Right cardiac atrium (tissue), 5 donors: ENCODE data around the gene FKBP15. TPM values are rescaled to one million over a fixed set of nuclear protein-coding genes. Genes with fewer than 3 reads are reported as not detected.
"Not testable (repeated sequence)": the region's sequence is repeated elsewhere in the genome, so short reads cannot be mapped to it uniquely, and the experiment has no call there.

ENCODE experiments used
- ATAC-seq, 2 donors: fragments of 200-7000 bp; cut with Tn5 transposase; one replicate each; pipeline versions ENCODE4 v1.8.0 to v1.9.1; 2020; ENCODE audit warnings: moderate library complexity in 2 of 2, mild to moderate bottlenecking in 1 of 2
- DNase-seq, 3 donors: peaks; one replicate each; pipeline ENCODE4 v3.0.0-alpha.2; 2020
- H3K27ac ChIP-seq: one replicate; pipeline ENCODE4 v1.5.1; 2013; ENCODE audit warnings: mild to moderate bottlenecking, low read length, control low read depth, moderate library complexity
- H3K27me3 ChIP-seq: one replicate; pipeline ENCODE4 v1.6.1; 2013; ENCODE audit not compliant: control insufficient read depth, insufficient read depth
- H3K4me1 ChIP-seq: one replicate; pipeline ENCODE4 v1.6.1; 2013; ENCODE audit warnings: low read length; ENCODE audit not compliant: control insufficient read depth, insufficient read depth
- H3K4me3 ChIP-seq: one replicate; pipeline ENCODE4 v1.5.1; 2013; ENCODE audit warnings: low read length, control low read depth
- H3K9me3 ChIP-seq: one replicate; pipeline ENCODE4 v1.6.1; 2013; ENCODE audit warnings: low read length; ENCODE audit not compliant: control insufficient read depth
- WGBS: extraction: QIAGEN DNeasy Blood & Tissue Kit; methylation state at CpG from one replicate; pipeline ENCODE4 v1.1.7; 2013; 5-methylcytosine and 5-hydroxymethylcytosine counted together
- intact Hi-C, 4 donors: fragments of 100-400 bp; cut with DNase I; formaldehyde crosslinking; loops; one replicate each; pipeline versions ENCODE4 v1.11.0 to v1.14.0; 2022 to 2023
- polyA plus RNA-seq: library from polyadenylated mRNA; stranded (reverse); fragments of 200-250 nt; gene quantifications from one replicate; pipeline ENCODE4 v1.2.3, GENCODE V29; 2013
- total RNA-seq, 4 donors: library from RNA; stranded (reverse); fragmentation: NEBNext Ultra II Directional; extraction: Animal tissue kit (Norgen Biotek cat#: 25700); gene quantifications; one replicate each; pipeline ENCODE4 v1.2.1, GENCODE V29; 2021
- donor health status: healthy with polysubstance abuse.
- donor health status: DM: no; HTN: yes; CAD: no.
- donor health status: DM: no; HTN: no; CAD: no.
- donor health status: DM: no; HTN: yes; CAD: no; lungs with severe emphysema.
- donor health status: DM: yes; HTN: yes; CAD: no.

Gene FKBP15
- total and polyA plus RNA-seq, 5 donors, result 11.0 to 21.2 (median 19.9) TPM

GRCh38 chr9:113155911-113156588 is 65.0 kb downstream of the FKBP15 start:
- DNase-seq, result no peak
- no peak overlapping the region for H3K27ac ChIP-seq
- WGBS, result 37% methylated on average over 7 of the region's 7 CpGs
- H3K27me3 ChIP-seq, result no peaks in the 10 kb centered on the region
- no peak overlapping the region for H3K4me3 ChIP-seq
- H3K4me1 ChIP-seq, result peaks cover 4% of the 10 kb centered on the region
- no peak for ATAC-seq
- intact Hi-C loops, result no loop called here
- H3K9me3 ChIP-seq, result no peaks in the 10 kb centered on the region

- Histone ChIP-seq H3K27me3 (no peaks in the 10 kb centered on the region), H3K9me3 (no peaks in the 10 kb centered on the region), H3K4me3 (no peak overlapping the region), H3K27ac (no peak overlapping the region), H3K4me1 (peaks cover 4% of the 10 kb centered on the region)
- intact Hi-C loops, result no loop called here
- DNase-seq (no peak), ATAC-seq (no peak)
- whole genome bisulfite sequencing, result 55% methylated on average over 2 of the region's 2 CpGs
Measured at GRCh38 chr9:113154946-113155345, 66.1 kb downstream of the FKBP15 start.

- no peaks in the 10 kb centered on the region for H3K9me3 ChIP-seq
- no peaks in the 10 kb centered on the region for H3K27me3 ChIP-seq
- 77% methylated on average over 6 of the region's 6 CpGs for WGBS
- H3K4me1 ChIP-seq, result peaks cover 4% of the 10 kb centered on the region
- no peak overlapping the region for H3K27ac ChIP-seq
- DNase-seq, result no peak
- no peak overlapping the region for H3K4me3 ChIP-seq
- intact Hi-C loops, result no loop called here
- no peak for ATAC-seq
Measured at GRCh38 chr9:113154471-113154870, 66.6 kb downstream of the FKBP15 start.

- intact Hi-C loops, result no loop called here
- ATAC-seq, result no peak
- Histone ChIP-seq H3K4me1 (peaks cover 4% of the 10 kb centered on the region), H3K9me3 (no peaks in the 10 kb centered on the region), H3K27ac (no peak overlapping the region), H3K27me3 (no peaks in the 10 kb centered on the region), H3K4me3 (no peak overlapping the region)
- DNase-seq, result no peak
- 90% methylated on average over 6 of the region's 6 CpGs for WGBS
Measured at GRCh38 chr9:113153599-113153998, 67.5 kb downstream of the FKBP15 start.

- intact Hi-C loops, result no loop called here
- Histone ChIP-seq H3K4me1 (peaks cover 4% of the 10 kb centered on the region), H3K27me3 (no peaks in the 10 kb centered on the region), H3K4me3 (peak overlapping the region; percentile 81), H3K9me3 (no peaks in the 10 kb centered on the region), H3K27ac (no peak overlapping the region)
- DNase-seq (no peak), ATAC-seq (no peak)
- 93% methylated on average over 3 of the region's 3 CpGs for WGBS
Measured at GRCh38 chr9:113152699-113153098, 68.4 kb downstream of the FKBP15 start.

GRCh38 chr9:113151696-113152630 is 69.1 kb downstream of the FKBP15 start:
- Histone ChIP-seq H3K27ac (peak overlapping the region; percentile 53), H3K9me3 (no peaks in the 10 kb centered on the region), H3K4me3 (peak overlapping the region; percentile 81), H3K27me3 (no peaks in the 10 kb centered on the region), H3K4me1 (peaks cover 4% of the 10 kb centered on the region)
- peak in 2 of 3 donors; percentile 36 to 70 for DNase-seq
- peak in 1 of 2 donors; percentile 4 for ATAC-seq
- intact Hi-C loops, result no loop called here
- 56% methylated on average over 11 of the region's 11 CpGs for WGBS

- Histone ChIP-seq H3K9me3 (no peaks in the 10 kb centered on the region), H3K4me1 (peaks cover 4% of the 10 kb centered on the region), H3K27ac (peak within 1 kb of the TSS; percentile 10), H3K4me3 (peak within 1 kb of the TSS; percentile 81), H3K27me3 (no peaks in the 10 kb centered on the region)
- DNase-seq (peak; percentile 92 to 97 (median 96)), ATAC-seq (peak; percentile 96 to 97)
- intact Hi-C loops, result no loop called here
- 1% methylated on average over 87 of the region's 87 CpGs for WGBS
Measured at GRCh38 chr9:113150670-113151611, 70.1 kb downstream of the FKBP15 start, which contains the start of gene SLC31A2. SLC31A2 (plus strand) TSS chr9:113151007; CDS start chr9:113151075, 68 bp downstream.

- DNase-seq, H3K27ac ChIP-seq, H3K9me3 ChIP-seq, intact Hi-C loops, ATAC-seq, H3K27me3 ChIP-seq, H3K4me3 ChIP-seq, H3K4me1 ChIP-seq: not testable (repeated sequence)
- 94% methylated on average over 10 of the region's 10 CpGs for WGBS
Measured at GRCh38 chr9:113149561-113149960, 71.5 kb downstream of the FKBP15 start.

- no peak overlapping the region for H3K27ac ChIP-seq
- no peak for DNase-seq
- intact Hi-C loops, result no loop called here
- H3K27me3 ChIP-seq, result no peaks in the 10 kb centered on the region
- H3K4me3 ChIP-seq, result no peak overlapping the region
- peaks cover 4% of the 10 kb centered on the region for H3K4me1 ChIP-seq
- H3K9me3 ChIP-seq, result no peaks in the 10 kb centered on the region
- ATAC-seq, result no peak
- 89% methylated on average over 8 of the region's 8 CpGs for WGBS
Measured at GRCh38 chr9:113148781-113149510, 72.1 kb downstream of the FKBP15 start.

GRCh38 chr9:113148372-113148705 is 72.7 kb downstream of the FKBP15 start:
- ATAC-seq, result no peak
- DNase-seq, result no peak
- Histone ChIP-seq H3K27ac (no peak overlapping the region), H3K4me1 (peaks cover 4% of the 10 kb centered on the region), H3K4me3 (no peak overlapping the region), H3K9me3 (no peaks in the 10 kb centered on the region), H3K27me3 (no peaks in the 10 kb centered on the region)
- intact Hi-C loops, result no loop called here
- WGBS, result 88% methylated on average over 6 of the region's 6 CpGs
